ENCODE measurements around the gene WBP11. TPM values are rescaled to one million over a fixed set of nuclear protein-coding genes. Genes with fewer than 3 reads are reported as not detected.

WBP11 gene
- total RNA-seq, 1 experiment from 2014 or later, result 108 TPM

DNA sequence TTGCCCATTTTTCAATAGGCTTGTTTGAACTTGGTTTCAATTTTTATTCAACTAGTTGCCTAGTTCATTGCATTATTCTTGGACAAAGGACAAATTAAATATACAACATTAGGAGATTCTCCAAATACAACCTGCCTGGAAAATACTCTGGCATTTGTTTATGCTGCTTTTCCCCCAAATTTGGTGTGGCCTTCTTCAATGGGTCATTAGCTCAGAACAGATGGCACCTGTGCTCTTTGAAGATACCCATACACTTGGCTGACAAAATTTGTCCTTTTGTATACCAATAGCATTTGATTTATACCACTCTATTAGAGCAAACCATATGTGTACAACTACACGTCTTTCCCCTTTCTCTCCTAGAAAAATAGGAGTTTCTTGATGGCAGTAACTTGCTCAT lies 35.7 kb downstream of the WBP11 start:
- no peak overlapping the region for H4K5ac ChIP-seq (ENCODE audit: insufficient read length, low read depth, low read length)
- H3K14ac ChIP-seq (ENCODE audit: insufficient read depth, low read length), result no peak overlapping the region
- no peak overlapping the region for H2BK5ac ChIP-seq (ENCODE audit: insufficient read length, low read length)
- no peaks in the 10 kb centered on the region for H3K4me1 ChIP-seq (ENCODE audit: insufficient read depth, low read length)
- no peak overlapping the region for H3K56ac ChIP-seq (ENCODE audit: insufficient read length, low read depth, low read length)
- H3K36me3 Mint-ChIP-seq (ENCODE audit: insufficient read depth in 1 of 3, low read depth in 3 of 3), result peaks cover 18 to 33% (median 26%) of the 10 kb centered on the region in 3 experiments
- H2BK20ac ChIP-seq (ENCODE audit: low read depth, low read length, poor library complexity, severe bottlenecking), result no peak overlapping the region
- H3K4ac ChIP-seq (ENCODE audit: low read depth, low read length), result no peak overlapping the region
- H3K4me1 Mint-ChIP-seq, result peaks cover 14 to 24% of the 10 kb centered on the region in 2 experiments
- no peak overlapping the region for H3K9ac ChIP-seq (ENCODE audit: extremely low read depth, insufficient read length, low read length)
- H4K91ac ChIP-seq (ENCODE audit: insufficient read length, low read depth, low read length), result no peak overlapping the region
- no peak overlapping the region for H4K8ac ChIP-seq (replicated peaks; ENCODE audit: insufficient read length, low read depth, low read length)
- H3K27me3 Mint-ChIP-seq (ENCODE audit: low read depth), result peaks cover 5% of the 10 kb centered on the region; the same call in 1 of the 2 replicates
- H3K4me2 ChIP-seq (ENCODE audit: insufficient read depth, insufficient read length, low read length), result no peak overlapping the region
- 0 out of 7 replicates have a peak overlapping the region, but pooled peaks of 1 of the 3 experiments have one; percentile 13 for H3K27ac Mint-ChIP-seq
- TF ChIP-seq, protein P1, sequence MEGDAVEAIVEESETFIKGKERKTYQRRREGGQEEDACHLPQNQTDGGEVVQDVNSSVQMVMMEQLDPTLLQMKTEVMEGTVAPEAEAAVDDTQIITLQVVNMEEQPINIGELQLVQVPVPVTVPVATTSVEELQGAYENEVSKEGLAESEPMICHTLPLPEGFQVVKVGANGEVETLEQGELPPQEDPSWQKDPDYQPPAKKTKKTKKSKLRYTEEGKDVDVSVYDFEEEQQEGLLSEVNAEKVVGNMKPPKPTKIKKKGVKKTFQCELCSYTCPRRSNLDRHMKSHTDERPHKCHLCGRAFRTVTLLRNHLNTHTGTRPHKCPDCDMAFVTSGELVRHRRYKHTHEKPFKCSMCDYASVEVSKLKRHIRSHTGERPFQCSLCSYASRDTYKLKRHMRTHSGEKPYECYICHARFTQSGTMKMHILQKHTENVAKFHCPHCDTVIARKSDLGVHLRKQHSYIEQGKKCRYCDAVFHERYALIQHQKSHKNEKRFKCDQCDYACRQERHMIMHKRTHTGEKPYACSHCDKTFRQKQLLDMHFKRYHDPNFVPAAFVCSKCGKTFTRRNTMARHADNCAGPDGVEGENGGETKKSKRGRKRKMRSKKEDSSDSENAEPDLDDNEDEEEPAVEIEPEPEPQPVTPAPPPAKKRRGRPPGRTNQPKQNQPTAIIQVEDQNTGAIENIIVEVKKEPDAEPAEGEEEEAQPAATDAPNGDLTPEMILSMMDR (conservative IDR thresholded peaks at IDR 0.05), result no peak
- H3K9me3 Mint-ChIP-seq, result peaks cover 7 to 9% of the 10 kb centered on the region in 2 experiments; a peak in 4 of 5 replicates
- peaks cover 4% of the 10 kb centered on the region for H3K23me2 ChIP-seq (ENCODE audit: insufficient read length, low read depth, low read length, poor library complexity, severe bottlenecking)
- no peak overlapping the region for H3K23ac ChIP-seq (ENCODE audit: insufficient read length, low read depth, low read length)
- H3K4me3 Mint-ChIP-seq, result 0 out of 5 replicates have a peak overlapping the region, but pooled peaks of 1 of the 2 experiments have one; percentile 15
- H2BK15ac ChIP-seq (ENCODE audit: low read depth, low read length), result no peak overlapping the region
- no peak overlapping the region for H2BK120ac ChIP-seq (ENCODE audit: low read depth, low read length, poor library complexity, severe bottlenecking)
- no peaks in the 10 kb centered on the region for H3K79me1 ChIP-seq (ENCODE audit: insufficient read depth, low read depth, low read length, poor library complexity, severe bottlenecking)
- no peak overlapping the region for H3T11ph ChIP-seq (ENCODE audit: low read length)
- H2AK5ac ChIP-seq (ENCODE audit: insufficient read length, low read length), result no peak overlapping the region
- H4K20me1 ChIP-seq (ENCODE audit: control insufficient read depth, insufficient read depth, insufficient read length), result peaks cover 3% of the 10 kb centered on the region
- H3K27me3 ChIP-seq (ENCODE audit: insufficient read depth, low read length), result no peaks in the 10 kb centered on the region
- H2AFZ ChIP-seq (ENCODE audit: low read length), result no peak overlapping the region
- DNase-seq, result no peak
- no peaks in the 10 kb centered on the region; the same call in 1 of the 2 replicates for H3K79me2 ChIP-seq (ENCODE audit: insufficient read depth, low read length)
- H3K27ac ChIP-seq (ENCODE audit: insufficient read length, low read depth, low read length), result no peak overlapping the region
- no peak overlapping the region for H3K18ac ChIP-seq (ENCODE audit: insufficient read length, low read depth, low read length)
- H3K9me3 ChIP-seq (ENCODE audit: control insufficient read depth, low read depth, low read length), result no peaks in the 10 kb centered on the region
- WGBS (ENCODE audit: extremely low coverage, insufficient read length, low lambda C conversion rate), result no CpG with 5 or more reads among the region's 1 CpG
- no peak overlapping the region for H2BK12ac ChIP-seq (ENCODE audit: insufficient read length, low read depth, low read length)

Data from H9 (cell line).